Fibroblast of villous mesenchyme (primary cell): Measurements from ENCODE around the gene TFIP11. TPM values are rescaled to one million over a fixed set of nuclear protein-coding genes. Genes with fewer than 3 reads are reported as not detected.

ENCODE experiments used
- DNase-seq: peaks from one replicate; pipeline ENCODE4 v3.0.0-alpha.2; 2010; ENCODE audit warnings: low read depth
- H3K4me3 ChIP-seq: 2 replicates; pipeline ENCODE4 v1.5.1; 2011; ENCODE audit warnings: low read depth, mild to moderate bottlenecking, low read length
- total RNA-seq: library from RNA; depleted of rRNA; stranded (reverse); fragments of >200 nt; gene quantifications from 2 replicates; pipeline ENCODE4 v1.2.3, GENCODE V29; 2012
- TF ChIP-seq, protein P1 (sequence below): IDR thresholded peaks from 2 replicates; pipeline ENCODE4 v1.5.1; 2012; ENCODE audit warnings: low read depth, mild to moderate bottlenecking, low read length; ENCODE audit not compliant: insufficient read depth

TFIP11 gene
- total RNA-seq, 1 donor, result 34.5 TPM

- no peak overlapping the region for H3K4me3 ChIP-seq
- no peak for DNase-seq
- TF ChIP-seq, protein P1, sequence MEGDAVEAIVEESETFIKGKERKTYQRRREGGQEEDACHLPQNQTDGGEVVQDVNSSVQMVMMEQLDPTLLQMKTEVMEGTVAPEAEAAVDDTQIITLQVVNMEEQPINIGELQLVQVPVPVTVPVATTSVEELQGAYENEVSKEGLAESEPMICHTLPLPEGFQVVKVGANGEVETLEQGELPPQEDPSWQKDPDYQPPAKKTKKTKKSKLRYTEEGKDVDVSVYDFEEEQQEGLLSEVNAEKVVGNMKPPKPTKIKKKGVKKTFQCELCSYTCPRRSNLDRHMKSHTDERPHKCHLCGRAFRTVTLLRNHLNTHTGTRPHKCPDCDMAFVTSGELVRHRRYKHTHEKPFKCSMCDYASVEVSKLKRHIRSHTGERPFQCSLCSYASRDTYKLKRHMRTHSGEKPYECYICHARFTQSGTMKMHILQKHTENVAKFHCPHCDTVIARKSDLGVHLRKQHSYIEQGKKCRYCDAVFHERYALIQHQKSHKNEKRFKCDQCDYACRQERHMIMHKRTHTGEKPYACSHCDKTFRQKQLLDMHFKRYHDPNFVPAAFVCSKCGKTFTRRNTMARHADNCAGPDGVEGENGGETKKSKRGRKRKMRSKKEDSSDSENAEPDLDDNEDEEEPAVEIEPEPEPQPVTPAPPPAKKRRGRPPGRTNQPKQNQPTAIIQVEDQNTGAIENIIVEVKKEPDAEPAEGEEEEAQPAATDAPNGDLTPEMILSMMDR, result no peak
Measured at GRCh38 chr22:26554956-26555355, 42.7 kb upstream of the TFIP11 start.

DNA sequence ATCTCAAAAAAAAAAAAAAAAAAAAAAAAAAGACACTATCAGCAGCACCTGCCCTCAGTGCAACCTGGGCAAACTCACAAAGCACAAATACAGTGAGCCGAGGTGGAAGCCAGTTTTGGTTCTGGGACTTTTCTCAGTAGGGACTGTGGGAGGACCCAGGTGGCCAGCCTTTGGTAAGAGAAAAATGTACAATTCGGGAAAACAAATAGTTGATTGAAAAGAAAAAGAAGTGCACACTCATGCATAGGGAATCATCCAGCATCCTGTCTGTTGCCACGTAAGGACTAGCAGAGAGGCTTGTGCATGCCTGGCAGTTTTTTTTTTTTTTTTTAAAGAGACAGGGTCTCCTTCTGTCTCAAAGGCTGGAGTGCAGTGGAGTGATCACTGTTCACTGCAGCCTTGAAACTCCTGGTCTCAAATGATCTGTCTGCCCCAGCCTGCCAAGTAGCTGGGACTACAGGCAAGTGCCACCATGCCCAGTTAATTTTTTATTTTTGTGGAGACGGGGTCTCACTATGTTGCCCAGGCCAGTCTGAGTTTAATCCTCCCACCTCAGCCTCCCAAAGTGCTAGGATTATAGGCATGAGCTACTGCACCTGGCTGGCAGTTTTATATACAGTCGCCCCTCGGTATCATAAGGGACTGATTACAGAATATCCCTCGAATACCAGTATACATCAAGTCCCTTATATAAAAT, 40.9 kb upstream of the TFIP11 start:
- TF ChIP-seq, protein P1, result no peak
- DNase-seq, result peak; percentile 84
- no peak overlapping the region for H3K4me3 ChIP-seq

- peak; percentile 37 for DNase-seq
- TF ChIP-seq, protein P1, result no peak
- no peak overlapping the region for H3K4me3 ChIP-seq
Measured at GRCh38 chr22:26552466-26552865, 40.2 kb upstream of the TFIP11 start.

GRCh38 chr22:26551568-26551967, 39.3 kb upstream of the TFIP11 start:
- TF ChIP-seq, protein P1, result no peak
- H3K4me3 ChIP-seq, result no peak overlapping the region
- no peak for DNase-seq

DNA sequence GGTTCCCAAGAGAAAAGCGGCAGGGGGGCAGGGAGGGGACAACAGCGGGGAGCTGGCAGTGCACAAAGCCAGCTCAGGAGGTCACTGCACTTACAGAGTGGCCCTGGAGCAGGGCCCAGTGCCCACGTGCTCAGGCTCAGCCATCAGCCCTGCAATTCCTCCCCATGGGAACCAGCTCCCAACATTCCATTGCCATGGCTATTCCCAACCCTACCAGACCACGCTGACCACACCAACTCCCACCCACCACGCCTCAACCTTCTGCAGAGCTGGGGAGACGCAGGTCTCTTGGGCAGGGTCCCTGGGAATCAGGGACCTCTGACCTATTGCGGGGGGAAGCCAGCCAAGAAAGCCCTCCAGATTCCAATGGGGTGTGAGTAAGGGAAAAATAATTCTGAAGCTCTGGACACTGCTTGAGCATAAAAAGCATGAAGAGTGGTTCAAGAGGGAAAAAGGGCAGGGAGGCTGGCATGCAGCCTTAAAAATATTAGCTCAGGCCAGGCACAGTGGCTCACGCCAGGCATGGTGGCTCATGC, 38.3 kb upstream of the TFIP11 start:
- DNase-seq, result peak; percentile 89
- H3K4me3 ChIP-seq, result no peak overlapping the region
- TF ChIP-seq, protein P1, result no peak

- no peak for DNase-seq
- H3K4me3 ChIP-seq, result no peak overlapping the region
- TF ChIP-seq, protein P1, result no peak
Measured at GRCh38 chr22:26549902-26550497, 37.7 kb upstream of the TFIP11 start.

GRCh38 chr22:26548984-26549383, 36.7 kb upstream of the TFIP11 start:
- no peak overlapping the region for H3K4me3 ChIP-seq
- DNase-seq, result no peak
- TF ChIP-seq, protein P1, result no peak
